GM12865 (cell line): ENCODE results near the gene NGEF.

Experiments used
- DNase-seq: peaks from one replicate; pipeline ENCODE4 v3.0.0; 2010; ENCODE audit warnings: low read depth
- H3K4me3 ChIP-seq: 2 replicates; pipeline ENCODE4 v1.5.1; 2011; ENCODE audit warnings: mild to moderate bottlenecking, low read depth, low read length, control low read depth
- CTCF ChIP-seq: IDR thresholded peaks from 2 replicates; pipeline ENCODE4 v1.5.1; 2011; ENCODE audit warnings: low read length, control low read depth, low read depth, inconsistent platforms; ENCODE audit not compliant: insufficient read depth; ENCODE audit errors: missing control alignments

The NGEF gene

GRCh38 chr2:232876978-232877441 is 136.0 kb downstream of the NGEF start:
- no peak for DNase-seq
- no peak overlapping the region for H3K4me3 ChIP-seq
- no peak for TF ChIP-seq CTCF

GRCh38 chr2:232876161-232876977 is 136.7 kb downstream of the NGEF start:
- DNase-seq, result peak; percentile 56
- TF ChIP-seq CTCF, result peak; percentile 31
- H3K4me3 ChIP-seq, result peak overlapping the region; percentile 46; the same call in 1 of the 2 replicates

GRCh38 chr2:232875256-232876121 is 137.6 kb downstream of the NGEF start:
- DNase-seq, result no peak
- TF ChIP-seq CTCF, result no peak
- H3K4me3 ChIP-seq, result peak overlapping the region; percentile 29

- no peak for TF ChIP-seq CTCF
- no peak overlapping the region for H3K4me3 ChIP-seq
Observed at GRCh38 chr2:232874677-232875223, 138.3 kb downstream of the NGEF start.

GRCh38 chr2:232873909-232874641 is 139.0 kb downstream of the NGEF start:
- DNase-seq, result no peak
- H3K4me3 ChIP-seq, result no peak overlapping the region
- TF ChIP-seq CTCF, result no peak

More at GRCh38 chr2:232874677-232875223, 138.3 kb downstream of the NGEF start:
- no peak for DNase-seq

GRCh38 chr2:232873292-232873908 is 139.7 kb downstream of the NGEF start:
- no peak overlapping the region for H3K4me3 ChIP-seq
- DNase-seq, result no peak
- TF ChIP-seq CTCF, result no peak
